Left lung (tissue), 10 donors: Measurements from ENCODE around the gene ZNF526. TPM values are rescaled to one million over a fixed set of nuclear protein-coding genes. Genes with fewer than 3 reads are reported as not detected.

Experiments
- ATAC-seq: fragments of 200-7000 bp; cut with Tn5 transposase; one replicate; pipeline ENCODE4 v1.9.1; 2020; ENCODE audit warnings: moderate library complexity
- DNase-seq, 4 donors: peaks; one replicate each; pipeline ENCODE4 v3.0.0-alpha.2; 2013 to 2020
- H3K27ac ChIP-seq, 2 donors: fragments of 200-600 bp; sonication (generic) in 1 of 2; one replicate each; pipeline versions ENCODE4 v1.5.0 to v1.8.0; 2020 to 2021
- H3K27me3 ChIP-seq, 2 donors: fragments of 200-600 bp; sonication (generic) in 1 of 2; one replicate each; pipeline versions ENCODE4 v1.5.0 to v1.8.0; 2020 to 2021
- H3K36me3 ChIP-seq, 2 donors: fragments of 200-600 bp; sonication (generic) in 1 of 2; one replicate each; pipeline versions ENCODE4 v1.5.0 to v1.8.0; 2020 to 2021
- H3K4me1 ChIP-seq, 2 donors: fragments of 200-600 bp; one replicate each; pipeline ENCODE4 v1.8.0; 2021
- H3K4me3 ChIP-seq, 2 donors: fragments of 200-600 bp; sonication (generic) in 1 of 2; one replicate each; pipeline versions ENCODE4 v1.5.0 to v1.8.0; 2020 to 2021; ENCODE audit warnings: mild to moderate bottlenecking in 1 of 2
- H3K9me3 ChIP-seq, 2 donors: fragments of 200-600 bp; sonication (generic) in 1 of 2; one replicate each; pipeline versions ENCODE4 v1.5.0 to v1.8.0; 2020 to 2021
- intact Hi-C, 2 donors: fragments of 100-400 bp; cut with DNase I; formaldehyde crosslinking; loops; one replicate each; pipeline versions ENCODE4 v1.11.2 to v1.14.2; 2022
- polyA plus RNA-seq, 6 donors: library from polyadenylated mRNA; unstranded; fragments of 120-200 nt; gene quantifications; one replicate each; pipeline ENCODE4 v1.2.1, GENCODE V29; 2013; ENCODE audit not compliant: insufficient read length in 6 of 6
- total RNA-seq, 2 donors: library from RNA; stranded (reverse); fragmentation: NEBNext Ultra II Directional; extraction: Animal tissue kit (Norgen Biotek cat#: 25700); gene quantifications; one replicate each; pipeline ENCODE4 v1.2.1, GENCODE V29; 2021
- TF ChIP-seq, protein P1 (sequence below), 2 donors: fragments of 200-600 bp; sonication (generic) in 1 of 2; IDR thresholded peaks; one replicate each; pipeline versions ENCODE4 v1.5.0 to v1.8.0; 2021; ENCODE audit warnings: antibody characterized with exemption in 2 of 2
- donor health status: DM: no; HTN: yes; CAD: no.
- donor health status: DM: no; HTN: no; CAD: no.

ZNF526 gene
- total and polyA plus RNA-seq, 8 donors, result 8.1 to 12.7 (median 9.1) TPM

DNA sequence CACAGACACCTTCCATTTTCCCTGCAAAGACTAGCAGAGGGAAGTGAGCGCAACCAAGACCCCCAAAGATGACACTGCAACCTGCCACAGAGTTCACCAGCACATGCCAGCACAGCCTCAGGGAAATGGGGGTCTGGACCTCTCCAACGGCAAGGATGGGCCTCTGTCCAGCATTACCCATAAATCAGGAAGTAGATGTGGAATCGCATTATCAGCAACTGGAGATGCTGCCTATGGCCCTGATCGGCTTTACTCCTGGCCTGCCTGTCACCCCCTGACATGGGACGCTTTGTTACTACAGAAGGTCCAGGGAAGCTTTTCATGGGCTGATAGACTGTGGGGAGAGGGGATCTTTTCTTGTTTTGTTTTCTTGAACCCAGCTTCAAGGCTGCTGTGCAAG, 46.4 kb upstream of the ZNF526 start:
- no peak overlapping the region for H3K27ac ChIP-seq
- DNase-seq (no peak), ATAC-seq (no peak)
- H3K4me1 ChIP-seq, result peaks cover 0 to 21% of the 10 kb centered on the region in 2 donors
- intact Hi-C loops, result no loop called here
- H3K4me3 ChIP-seq, result no peak overlapping the region
- TF ChIP-seq, protein P1, sequence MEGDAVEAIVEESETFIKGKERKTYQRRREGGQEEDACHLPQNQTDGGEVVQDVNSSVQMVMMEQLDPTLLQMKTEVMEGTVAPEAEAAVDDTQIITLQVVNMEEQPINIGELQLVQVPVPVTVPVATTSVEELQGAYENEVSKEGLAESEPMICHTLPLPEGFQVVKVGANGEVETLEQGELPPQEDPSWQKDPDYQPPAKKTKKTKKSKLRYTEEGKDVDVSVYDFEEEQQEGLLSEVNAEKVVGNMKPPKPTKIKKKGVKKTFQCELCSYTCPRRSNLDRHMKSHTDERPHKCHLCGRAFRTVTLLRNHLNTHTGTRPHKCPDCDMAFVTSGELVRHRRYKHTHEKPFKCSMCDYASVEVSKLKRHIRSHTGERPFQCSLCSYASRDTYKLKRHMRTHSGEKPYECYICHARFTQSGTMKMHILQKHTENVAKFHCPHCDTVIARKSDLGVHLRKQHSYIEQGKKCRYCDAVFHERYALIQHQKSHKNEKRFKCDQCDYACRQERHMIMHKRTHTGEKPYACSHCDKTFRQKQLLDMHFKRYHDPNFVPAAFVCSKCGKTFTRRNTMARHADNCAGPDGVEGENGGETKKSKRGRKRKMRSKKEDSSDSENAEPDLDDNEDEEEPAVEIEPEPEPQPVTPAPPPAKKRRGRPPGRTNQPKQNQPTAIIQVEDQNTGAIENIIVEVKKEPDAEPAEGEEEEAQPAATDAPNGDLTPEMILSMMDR (IDR thresholded peaks at IDR 0.05), result no peak
- H3K27me3 ChIP-seq, result peaks cover 43 to 63% of the 10 kb centered on the region in 2 donors
- H3K36me3 ChIP-seq, result no peaks in the 10 kb centered on the region
- no peaks in the 10 kb centered on the region for H3K9me3 ChIP-seq

DNA sequence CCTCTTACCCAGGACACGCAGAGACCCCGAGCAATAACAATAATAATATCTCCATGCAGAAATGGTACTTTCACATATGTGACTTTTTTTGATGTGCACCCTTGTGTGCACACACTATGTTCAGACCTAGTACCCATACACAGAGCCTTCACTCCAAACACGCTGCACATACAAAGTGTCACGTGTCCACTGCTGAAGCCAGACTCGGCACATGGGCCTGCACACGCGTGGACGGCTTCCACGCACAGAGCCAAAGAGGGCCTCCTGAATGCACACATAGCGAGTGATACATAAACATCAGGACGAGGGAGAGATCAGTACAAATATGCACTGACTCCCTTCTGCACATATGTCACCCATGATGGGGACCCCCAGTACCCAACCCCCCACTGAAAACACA, 45.9 kb upstream of the ZNF526 start:
- no peak for ATAC-seq
- Histone ChIP-seq H3K27me3 (peaks cover 48 to 68% of the 10 kb centered on the region in 2 donors), H3K9me3 (no peaks in the 10 kb centered on the region), H3K4me3 (no peak overlapping the region), H3K4me1 (peaks cover 0 to 21% of the 10 kb centered on the region in 2 donors), H3K36me3 (no peaks in the 10 kb centered on the region), H3K27ac (no peak overlapping the region)
- no peak for DNase-seq
- TF ChIP-seq, protein P1 (IDR thresholded peaks at IDR 0.05), result no peak
- intact Hi-C loops, result no loop called here

DNA sequence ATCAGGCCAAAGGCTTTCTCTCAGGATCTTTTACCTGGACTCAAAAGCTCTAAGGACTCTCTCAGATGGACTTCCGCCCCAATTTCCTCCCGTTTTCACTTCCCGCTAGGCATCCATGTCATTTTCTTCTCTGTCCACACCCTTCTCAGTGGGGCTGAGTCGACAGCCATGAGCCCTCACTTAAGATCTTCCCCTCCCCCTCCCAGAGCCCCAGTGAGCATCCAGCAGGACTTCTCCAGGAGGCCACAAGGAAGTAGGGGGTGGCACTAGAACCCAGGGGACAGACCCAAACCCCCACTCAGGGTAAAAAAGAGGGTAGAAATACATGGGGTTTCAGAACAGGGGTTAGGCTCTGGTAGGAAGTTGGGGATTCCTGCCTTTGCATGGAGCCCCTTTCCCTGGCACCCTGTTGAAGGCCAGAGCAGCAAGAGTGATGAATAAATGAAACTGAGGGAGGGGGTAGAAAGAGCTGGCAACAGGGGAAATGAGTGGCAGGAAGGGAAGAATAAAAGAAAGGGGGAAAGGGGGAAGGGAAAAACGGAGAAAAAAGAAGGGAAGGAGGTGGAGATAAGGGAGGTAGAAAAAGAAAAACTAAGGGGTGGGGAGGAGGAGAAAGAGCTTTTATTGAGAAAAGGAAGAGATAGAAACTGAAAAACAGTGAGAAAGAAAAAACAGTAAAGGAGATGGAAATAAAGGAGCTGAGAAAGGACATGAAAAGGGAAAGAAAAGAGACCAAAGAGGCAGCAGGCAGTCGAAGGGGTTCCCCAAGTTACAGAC, 45.0 kb upstream of the ZNF526 start:
- ATAC-seq, result no peak
- H3K27me3 ChIP-seq, result peaks cover 58 to 77% of the 10 kb centered on the region in 2 donors

DNA sequence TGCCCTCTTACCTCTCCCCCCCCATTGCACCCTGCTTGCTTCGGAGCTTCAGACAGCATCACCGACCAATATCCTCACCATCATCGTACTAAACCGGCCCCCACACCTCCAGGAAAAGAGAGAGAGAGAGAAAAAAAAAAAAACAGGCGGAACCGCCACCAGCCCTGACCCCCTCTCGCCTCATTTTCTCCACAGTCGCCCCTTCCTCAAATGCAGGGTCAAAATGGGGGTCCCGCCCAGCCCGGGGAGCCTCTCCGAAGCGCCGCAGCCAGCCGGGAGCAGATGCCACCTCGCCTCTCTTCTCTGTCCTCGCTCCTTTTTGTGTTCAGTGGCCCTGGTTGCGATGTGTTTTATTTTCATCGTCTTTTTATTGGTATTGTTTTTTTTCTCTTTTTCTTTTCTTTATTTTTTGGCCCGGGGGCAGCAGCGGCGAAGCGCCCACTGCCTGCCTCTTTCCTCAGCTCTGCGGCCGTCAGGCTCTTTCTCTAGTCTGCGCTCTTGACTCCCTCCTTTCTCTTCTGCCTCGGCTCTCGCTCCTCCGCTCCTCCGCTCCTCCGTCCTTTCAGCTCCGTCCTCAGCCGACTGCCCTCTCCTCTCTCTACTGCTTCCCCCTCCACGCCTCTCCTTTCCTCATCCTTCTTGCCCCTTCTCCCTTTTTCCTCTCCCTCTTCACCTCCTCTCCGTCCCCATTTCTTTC, 44.0 kb upstream of the ZNF526 start:
- DNase-seq, result peak in 1 of 4 donors; percentile 9
- peaks cover 0 to 21% of the 10 kb centered on the region in 2 donors for H3K4me1 ChIP-seq
- no peak overlapping the region for H3K27ac ChIP-seq
- TF ChIP-seq, protein P1 (IDR thresholded peaks at IDR 0.05), result no peak
- H3K4me3 ChIP-seq, result peak overlapping the region; percentile 22 to 34
- intact Hi-C loops, result no loop called here
- ATAC-seq, result peak; percentile 33
- H3K9me3 ChIP-seq, result no peaks in the 10 kb centered on the region
- no peaks in the 10 kb centered on the region for H3K36me3 ChIP-seq
- peaks cover 64 to 84% of the 10 kb centered on the region in 2 donors for H3K27me3 ChIP-seq

More for the DNA sequence above, 45.0 kb upstream of the ZNF526 start:
- peaks cover 0 to 21% of the 10 kb centered on the region in 2 donors for H3K4me1 ChIP-seq
- H3K36me3 ChIP-seq, result no peaks in the 10 kb centered on the region
- DNase-seq, result no peak
- no peak overlapping the region for H3K4me3 ChIP-seq
- H3K27ac ChIP-seq, result no peak overlapping the region
- TF ChIP-seq, protein P1 (IDR thresholded peaks at IDR 0.05), result no peak
- intact Hi-C loops, result no loop called here
- no peaks in the 10 kb centered on the region for H3K9me3 ChIP-seq

DNA sequence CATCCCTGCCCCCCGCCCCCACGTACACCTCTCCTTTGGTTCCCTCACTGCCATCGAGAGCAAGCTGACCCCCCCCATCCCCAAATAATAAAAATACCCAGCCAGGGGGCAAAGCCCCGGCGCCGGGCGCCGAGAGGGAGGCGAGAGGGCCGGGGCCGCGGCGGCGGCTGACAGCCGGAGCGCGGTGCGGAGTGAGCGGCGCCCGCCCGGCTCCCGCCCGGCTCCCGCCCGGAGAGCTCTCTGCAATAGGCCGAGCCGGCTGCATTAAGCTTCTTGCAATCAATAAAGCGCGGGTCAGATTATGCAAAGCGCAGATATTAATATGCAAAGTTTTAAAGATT, 43.5 kb upstream of the ZNF526 start:
- no peak for DNase-seq
- Histone ChIP-seq H3K27ac (no peak overlapping the region), H3K27me3 (peaks cover 64 to 88% of the 10 kb centered on the region in 2 donors), H3K4me3 (peak overlapping the region; percentile 22 to 34), H3K4me1 (peaks cover 0 to 21% of the 10 kb centered on the region in 2 donors), H3K36me3 (no peaks in the 10 kb centered on the region), H3K9me3 (no peaks in the 10 kb centered on the region)
- intact Hi-C loops, result no loop called here
- ATAC-seq, result peak; percentile 65
- TF ChIP-seq, protein P1 (IDR thresholded peaks at IDR 0.05), result no peak
